Gastrocnemius medialis (tissue), 4 donors: ENCODE data around the gene RBM7.

ENCODE experiments used
- CTCF ChIP-seq, 5 experiments: fragments of 450-650 bp in 3 of 5; fragments of 200-600 bp in 2 of 5; sonication (generic) in 2 of 5; IDR thresholded peaks in 4 of 5; conservative IDR thresholded peaks in 1 of 5; 1 replicate in 4 of 5; 2 replicates in 1 of 5; pipeline ENCODE4 v1.5.1; 2016 to 2019; ENCODE audit warnings: antibody characterized with exemption in 5 of 5, mild to moderate bottlenecking in 3 of 5, moderate library complexity in 3 of 5
- POLR2A ChIP-seq, 2 donors: fragments of 450-650 bp; IDR thresholded peaks; one replicate each; pipeline ENCODE4 v1.6.1; 2017; ENCODE audit warnings: antibody characterized with exemption in 2 of 2, mild to moderate bottlenecking in 2 of 2, moderate library complexity in 2 of 2

- TF ChIP-seq CTCF (IDR thresholded peaks at IDR 0.05 in 4 of 5, conservative IDR thresholded peaks at IDR 0.05 in 1 of 5) (no peak), POLR2A (IDR thresholded peaks at IDR 0.05) (no peak)
Measured at GRCh38 chr11:114430290-114430689, 29.8 kb downstream of the RBM7 start.
